Right lung (tissue), 5 donors: ENCODE results near the gene GDF10. TPM values are rescaled to one million over a fixed set of nuclear protein-coding genes. Genes with fewer than 3 reads are reported as not detected.
A peak's percentile ranks its signal among the peaks of the same experiment; 100 is the strongest.

ENCODE experiments used
- DNase-seq, 2 donors: peaks; one replicate each; pipeline ENCODE4 v3.0.0-alpha.2; 2013
- polyA plus RNA-seq, 5 donors: library from polyadenylated mRNA; unstranded; fragments of 120-200 nt; gene quantifications; one replicate each; pipeline versions ENCODE4 v1.2.1 to v1.2.3, GENCODE V29; 2013; ENCODE audit warnings: inconsistent platforms in 1 of 5, low replicate concordance in 1 of 5; ENCODE audit not compliant: insufficient read length in 5 of 5, insufficient read depth in 1 of 5

GDF10 gene
- polyA plus RNA-seq, 5 donors, result 92.5 to 166 (median 101) TPM

DNA sequence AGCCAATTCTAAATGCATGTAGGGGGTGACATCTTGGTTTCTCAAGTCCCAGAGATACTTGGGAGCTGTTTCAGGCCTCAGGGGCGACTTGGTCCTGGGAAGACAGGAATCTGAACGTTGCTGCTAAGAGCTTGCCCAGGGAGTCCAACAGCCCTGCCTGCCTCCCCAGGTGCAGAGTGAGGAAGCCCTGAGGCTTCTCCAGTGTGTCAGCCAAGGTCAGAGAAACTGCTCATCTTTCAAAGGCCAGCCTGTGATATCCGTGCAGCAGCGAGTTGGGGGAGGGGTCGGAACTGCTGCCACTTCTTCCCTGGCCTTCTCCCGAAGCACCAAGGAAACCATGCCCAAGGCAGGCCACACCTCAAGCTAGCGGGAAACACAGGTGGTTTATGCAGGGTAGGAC is 32.0 kb downstream of the GDF10 start:
- no peak for DNase-seq

DNA sequence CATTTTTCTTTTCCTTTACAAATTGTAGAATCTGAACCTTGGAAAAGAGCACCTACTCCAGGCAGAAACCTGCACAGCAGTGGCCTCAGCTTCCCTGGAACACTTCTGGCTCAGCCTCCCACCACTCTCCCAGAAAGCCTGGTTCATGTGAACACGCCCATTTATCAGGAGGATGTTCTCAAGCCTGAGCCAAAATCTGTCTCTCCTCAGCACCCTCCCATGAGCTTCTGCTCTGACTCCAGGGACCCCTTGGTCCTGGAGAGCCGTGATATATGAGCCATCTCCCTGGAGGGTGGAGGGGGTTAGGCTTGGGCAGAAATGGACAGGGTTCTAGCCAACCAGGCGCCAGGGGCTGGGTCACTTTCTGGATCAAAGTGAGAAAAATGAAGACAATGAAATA is 32.4 kb downstream of the GDF10 start:
- DNase-seq, result no peak

DNA sequence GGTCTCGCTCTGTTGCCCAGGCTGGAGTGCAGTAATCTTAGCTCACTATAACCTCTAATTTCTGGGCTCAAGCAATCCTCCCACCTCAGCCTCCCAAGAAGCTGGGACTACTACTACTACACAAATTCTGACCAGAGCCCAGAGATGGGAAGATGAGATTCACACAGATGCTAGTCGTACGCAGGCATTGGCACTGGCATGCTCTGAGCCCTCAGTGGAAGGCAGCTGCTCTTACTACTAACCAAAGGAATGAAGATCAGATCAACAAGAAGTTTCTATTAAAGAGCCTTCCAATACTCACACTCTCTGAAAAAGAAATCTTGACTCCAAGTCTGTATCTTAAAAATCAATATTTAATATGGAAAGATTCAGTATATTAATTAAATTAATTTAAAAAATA is 32.9 kb downstream of the GDF10 start:
- no peak for DNase-seq

DNA sequence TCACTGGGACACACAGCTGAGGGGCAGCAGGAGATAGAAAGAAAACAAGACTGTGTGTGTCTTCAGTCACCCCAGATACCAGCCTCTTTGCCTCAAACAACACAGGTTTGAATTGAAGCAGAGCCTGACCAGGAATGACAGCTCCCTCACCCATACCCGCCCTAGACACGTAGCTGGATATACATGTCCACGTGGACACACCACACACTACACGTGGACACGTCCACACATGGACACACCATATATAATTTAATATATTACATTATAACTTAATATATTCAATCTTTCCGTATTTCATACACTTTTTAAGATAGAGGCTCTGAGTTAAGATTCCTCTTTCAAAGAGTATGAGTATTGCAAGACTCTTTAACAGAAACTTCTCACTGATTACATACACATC is 33.5 kb downstream of the GDF10 start:
- DNase-seq, result no peak

DNA sequence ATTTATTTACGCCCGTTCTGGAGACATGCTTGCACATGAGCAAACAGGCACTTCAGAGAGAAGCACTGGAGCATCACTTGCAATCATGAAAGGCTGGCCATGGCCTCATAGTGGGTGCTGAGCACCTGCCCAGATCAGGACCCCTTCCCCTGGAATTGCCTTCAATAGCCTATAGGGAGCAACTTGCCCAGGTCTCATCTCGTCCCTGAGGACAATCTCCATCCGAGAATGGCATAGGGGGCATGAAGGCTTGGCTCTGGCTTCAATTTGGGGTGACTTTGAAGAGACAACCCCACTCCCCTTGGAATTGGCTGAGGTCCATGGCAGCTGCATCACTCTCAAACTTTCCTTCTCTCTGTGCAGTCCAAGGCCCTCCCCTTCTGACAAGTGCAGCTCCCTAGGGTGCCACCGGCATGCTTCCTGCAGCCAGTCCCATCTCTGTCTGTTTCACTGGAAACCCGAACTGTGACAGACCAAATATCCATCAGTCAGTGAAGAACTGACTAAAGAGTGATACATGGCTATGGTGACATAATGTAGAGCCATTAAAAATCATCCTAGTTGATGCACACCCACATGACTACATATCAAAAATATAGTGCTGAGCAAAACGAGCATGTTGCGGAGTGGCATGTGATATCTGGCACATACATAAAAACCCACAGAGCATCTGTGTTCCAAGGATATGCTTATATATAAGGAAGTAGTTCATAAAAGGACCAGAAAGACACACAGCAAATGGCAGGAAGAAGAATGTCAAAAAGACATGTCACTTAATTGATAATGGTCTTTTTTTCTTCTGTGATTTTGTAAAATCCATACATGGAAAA is 34.7 kb downstream of the GDF10 start:
- no peak for DNase-seq

DNA sequence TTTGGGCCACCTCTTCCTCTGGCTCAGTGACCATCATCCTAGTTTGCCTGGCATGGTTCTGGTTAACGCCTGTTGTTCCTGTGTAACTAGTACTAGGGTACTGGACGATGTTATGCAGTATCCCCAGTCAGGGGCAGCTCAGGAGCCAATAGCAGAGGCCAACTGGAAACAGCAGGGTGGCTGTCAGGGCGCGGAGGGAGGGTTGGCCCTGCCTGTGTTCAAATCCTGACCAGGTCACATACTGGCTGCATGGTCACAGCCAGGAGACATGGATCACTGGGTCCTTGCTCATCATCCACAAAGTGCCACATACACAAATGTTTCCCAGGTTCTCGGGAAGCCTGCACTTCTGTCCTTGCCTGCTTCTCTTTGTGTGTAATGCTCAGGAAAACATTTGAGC is 35.9 kb downstream of the GDF10 start:
- no peak for DNase-seq

DNA sequence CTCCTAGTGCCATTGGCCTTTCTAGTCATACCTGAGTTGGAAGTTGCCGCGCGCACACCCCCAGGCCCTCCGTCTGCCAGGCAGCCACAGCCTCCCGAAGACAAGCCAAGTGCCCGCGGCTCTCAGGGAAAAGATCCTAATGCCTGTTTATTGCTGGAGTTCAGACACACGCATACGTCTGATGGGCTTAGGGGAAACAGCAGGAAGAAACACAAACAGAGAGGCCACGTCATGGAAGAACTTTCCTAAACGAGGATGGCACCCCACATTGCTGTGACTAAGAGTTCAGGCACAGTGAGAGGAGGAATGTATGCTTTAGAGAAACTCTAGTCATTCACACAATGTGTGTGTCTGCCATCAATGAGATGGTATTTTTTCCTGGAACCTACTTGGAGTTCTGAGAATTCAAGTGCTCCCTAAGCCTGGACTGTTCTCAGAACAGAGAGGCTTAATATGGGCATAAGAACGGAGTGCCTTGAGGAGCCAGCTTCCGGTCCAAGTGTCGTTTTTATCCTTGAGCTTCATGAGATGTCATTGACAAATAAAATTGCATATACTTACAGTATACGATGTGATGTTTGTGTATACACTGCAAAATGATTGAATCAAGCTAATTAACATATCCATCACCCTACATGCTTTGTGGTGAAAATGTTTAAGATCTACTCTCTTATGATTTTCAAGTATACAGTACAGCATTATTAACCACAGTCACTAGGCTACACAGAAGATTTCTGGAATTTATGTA is 36.6 kb downstream of the GDF10 start:
- no peak for DNase-seq

DNA sequence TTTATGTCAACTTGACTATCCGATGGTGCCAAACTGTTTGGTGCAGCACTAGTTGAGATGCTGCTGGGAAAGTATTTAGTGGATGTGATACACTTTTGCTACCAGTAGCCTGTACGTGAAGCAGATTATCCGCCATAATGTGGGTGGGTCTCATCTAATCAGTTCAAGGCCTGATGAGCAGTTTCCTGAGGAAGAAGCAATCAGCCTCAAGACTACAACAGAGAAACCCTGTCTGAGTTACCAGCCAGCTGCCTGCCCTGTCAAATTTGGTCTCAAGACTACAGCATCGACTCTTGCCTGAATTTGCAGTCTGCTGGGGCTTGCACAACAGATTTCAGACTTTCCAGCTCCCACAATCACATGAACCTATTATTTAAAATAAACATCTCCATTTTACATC is 37.3 kb downstream of the GDF10 start:
- no peak for DNase-seq

DNA sequence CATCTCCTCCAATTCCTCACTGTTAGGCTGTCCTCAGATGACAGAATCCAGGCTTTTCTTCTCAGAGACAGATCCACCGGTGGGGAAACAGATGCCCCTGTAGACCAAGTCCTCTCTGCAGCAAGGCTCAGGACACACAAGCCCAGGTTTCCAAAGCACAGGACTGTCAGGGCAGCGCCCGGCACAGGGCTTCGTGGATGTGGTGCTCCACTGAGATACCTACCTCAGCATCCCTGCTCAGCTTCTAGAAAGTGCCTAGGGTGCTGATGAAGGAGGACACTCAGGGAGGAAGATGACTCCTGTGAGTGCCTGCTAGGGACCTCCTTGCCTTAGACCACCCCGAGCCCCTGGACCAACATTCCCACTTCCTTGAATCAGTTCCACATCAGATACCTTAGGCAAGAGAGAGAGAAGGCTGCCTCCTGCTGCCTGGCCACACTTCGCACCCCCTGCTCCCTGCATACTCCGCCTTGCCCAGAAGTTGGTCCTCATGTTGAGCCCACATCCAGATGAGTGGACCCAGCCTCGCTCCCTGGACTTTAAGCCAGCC is 39.3 kb downstream of the GDF10 start:
- DNase-seq, result no peak

DNA sequence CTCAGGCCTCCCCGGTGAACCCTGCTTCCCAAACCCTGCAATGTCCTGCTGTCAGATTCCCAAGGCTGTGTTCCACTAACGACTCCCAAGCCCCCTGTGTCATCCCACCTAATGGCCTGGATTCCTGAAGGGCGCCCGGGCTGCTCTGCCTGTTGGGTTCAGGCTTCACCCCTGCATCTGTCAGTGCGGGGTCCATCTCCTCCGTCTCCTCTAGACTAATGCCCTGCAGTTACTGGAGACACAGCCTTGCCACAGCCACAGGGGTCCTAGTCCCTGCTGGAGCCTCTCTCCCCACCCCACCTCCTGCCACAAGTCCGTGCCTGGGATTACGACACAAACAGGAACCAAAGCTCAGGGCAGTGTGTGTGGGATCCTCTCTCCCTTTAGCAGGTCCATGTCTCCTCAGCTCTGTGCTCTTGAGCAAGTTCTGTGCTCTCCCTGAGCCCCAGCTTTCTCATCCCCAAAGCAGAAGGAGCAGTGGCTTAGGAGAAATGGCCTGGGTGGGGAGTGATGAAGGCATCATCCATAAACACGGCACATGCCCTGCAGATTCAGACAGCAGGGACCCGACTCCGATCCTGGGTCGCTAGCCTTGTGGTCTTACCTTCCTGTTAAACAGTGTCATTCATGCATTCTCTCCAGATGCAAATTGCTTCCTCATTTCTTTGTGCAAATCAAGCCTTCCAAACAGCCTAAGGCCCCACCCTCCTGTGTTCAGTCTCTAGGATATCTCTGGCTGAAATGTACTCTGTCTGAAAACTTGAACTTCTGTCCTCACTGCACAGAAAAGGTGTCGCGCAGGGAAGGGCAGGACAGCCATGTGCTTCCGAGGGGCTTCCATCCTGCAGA is 40.0 kb downstream of the GDF10 start:
- DNase-seq, result no peak

DNA sequence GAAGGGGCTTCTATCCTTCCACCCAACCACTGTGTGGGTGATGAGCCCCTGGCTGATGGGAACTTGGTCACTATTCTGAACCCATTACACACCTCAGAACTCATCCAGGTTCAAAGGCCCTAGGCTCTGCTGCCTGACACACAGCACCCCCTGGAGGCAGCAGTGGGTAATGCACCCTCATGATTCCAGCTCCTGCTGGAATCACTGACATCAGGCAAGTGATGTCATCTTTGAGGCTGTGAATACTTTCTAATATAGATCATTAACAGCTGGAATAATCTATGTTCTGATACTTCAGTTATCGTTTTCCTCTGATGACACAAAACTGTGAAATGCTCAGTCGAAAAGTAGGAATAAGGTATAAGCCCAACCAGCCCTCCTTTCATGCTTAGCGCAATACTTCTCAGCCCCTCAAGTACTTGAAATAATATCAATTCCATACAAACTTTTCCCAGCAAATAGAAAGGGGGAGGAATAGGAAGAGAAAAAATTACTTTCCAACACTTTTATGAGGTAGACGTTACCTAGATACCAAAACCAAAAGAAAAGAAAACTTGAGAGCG is 40.7 kb downstream of the GDF10 start:
- peak; percentile 25 to 42 for DNase-seq

DNA sequence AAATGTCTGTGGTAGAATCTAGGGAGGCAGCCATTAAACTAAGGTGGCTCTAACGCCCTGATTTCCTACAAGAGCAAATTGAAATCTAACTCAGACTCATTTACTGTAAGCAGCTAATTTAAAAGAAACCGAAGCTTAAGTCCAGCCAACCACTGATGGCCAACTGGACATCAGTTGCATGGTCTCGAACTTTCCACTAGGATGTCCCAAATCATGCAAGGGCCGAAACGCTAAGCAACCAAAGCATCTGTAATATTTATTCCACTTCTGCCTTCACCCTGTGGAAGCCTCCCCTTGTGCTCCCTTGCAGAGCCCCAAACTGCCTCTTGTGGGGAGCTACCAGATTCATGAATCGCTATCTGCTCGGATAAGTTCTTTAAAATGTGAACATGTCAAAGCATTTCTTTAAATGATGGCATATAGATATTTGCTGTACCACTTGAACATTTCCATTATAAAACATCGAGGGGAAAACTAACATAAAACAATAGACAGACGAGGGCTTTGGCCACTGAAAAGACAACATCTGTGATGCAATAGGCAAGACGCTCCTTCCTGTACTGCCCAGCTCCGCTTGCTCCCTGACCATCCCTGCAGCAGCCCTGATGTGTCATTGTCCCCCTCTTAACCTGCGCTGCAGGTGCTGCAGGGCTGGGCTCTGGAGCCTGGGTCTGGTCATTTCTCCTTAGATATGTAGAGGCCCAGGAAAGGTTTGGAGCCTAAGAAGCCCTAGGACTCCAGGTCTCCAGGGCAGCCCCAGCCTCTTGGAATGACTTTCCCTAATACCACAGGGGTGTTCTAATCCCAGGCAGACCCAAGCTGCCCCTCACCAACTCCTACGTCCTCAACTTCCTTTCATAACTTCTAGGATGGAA is 45.2 kb downstream of the GDF10 start:
- no peak for DNase-seq

DNA sequence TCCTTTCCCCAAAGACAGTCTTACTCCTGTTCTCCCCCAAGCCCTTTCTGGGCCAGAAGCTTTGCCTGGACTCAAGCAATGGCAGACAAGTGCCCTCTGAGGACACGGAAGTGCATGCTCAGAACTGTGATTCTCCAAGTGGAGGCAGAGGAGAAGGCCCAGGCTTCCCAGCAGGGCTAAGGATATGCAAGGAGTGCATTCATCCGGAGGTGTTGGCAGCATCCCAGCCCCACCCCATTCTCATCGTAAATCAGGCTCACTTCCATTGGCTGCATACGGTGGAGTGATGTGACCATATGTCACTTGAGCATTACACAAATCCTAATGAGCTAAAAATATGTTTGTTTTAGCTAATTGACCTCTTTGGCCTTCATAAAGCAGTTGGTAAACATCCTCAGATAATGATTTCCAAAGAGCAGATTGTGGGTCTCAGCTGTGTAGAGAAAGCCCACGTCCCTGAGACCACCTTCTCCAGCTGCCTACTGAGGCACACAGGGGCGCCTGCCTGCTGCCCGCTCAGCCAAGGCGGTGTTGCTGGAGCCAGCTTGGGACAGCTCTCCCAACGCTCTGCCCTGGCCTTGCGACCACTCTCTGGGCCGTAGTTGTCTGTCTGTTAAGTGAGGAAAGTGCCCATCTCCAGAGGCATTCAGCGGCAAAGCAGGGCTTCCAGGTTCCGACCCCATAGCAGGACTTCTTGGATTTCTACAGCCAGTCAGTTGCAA is 46.7 kb downstream of the GDF10 start:
- DNase-seq, result no peak

DNA sequence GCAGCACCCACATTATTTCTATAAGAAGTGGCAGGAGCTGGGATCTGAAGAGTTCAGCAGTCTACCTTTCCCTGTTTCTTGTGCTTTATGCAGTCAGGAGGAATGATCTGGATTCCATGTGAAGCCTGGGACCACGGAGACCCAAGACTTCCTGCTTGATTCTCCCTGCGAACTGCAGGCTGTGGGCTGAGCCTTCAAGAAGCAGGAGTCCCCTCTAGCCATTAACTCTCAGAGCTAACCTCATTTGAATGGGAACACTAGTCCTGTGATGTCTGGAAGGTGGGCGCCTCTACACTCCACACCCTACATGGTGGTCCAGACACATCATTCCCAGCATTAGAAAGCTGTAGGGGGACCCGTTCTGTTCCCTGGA is 47.3 kb downstream of the GDF10 start:
- no peak for DNase-seq

DNA sequence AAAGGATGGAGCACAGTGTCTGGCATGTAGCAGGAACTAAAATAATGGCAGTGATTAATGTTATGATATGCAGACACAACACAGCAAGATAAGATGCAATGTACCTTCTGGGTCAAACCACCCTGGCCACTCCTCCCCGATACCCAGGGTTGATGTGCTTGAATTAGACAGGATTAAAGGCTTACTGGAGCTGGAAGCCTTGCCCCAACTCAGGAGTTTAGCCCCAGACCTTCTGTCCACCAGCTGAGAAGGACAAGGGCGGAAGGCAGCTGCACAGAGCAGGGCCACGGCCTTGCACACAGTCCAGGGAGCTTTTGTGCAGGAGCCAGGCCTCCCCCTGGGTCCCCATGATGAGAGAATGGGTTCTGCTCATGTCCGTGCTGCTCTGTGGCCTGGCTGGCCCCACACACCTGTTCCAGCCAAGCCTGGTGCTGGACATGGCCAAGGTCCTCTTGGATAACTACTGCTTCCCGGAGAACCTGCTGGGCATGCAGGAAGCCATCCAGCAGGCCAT is 48.2 kb downstream of the GDF10 start, which contains the start of gene RBP3:
Gene RBP3 (plus strand): TSS at position 226 of the 514 bp plus-strand sequence. CDS start 122 bp downstream, at position 348.
- no peak for DNase-seq

DNA sequence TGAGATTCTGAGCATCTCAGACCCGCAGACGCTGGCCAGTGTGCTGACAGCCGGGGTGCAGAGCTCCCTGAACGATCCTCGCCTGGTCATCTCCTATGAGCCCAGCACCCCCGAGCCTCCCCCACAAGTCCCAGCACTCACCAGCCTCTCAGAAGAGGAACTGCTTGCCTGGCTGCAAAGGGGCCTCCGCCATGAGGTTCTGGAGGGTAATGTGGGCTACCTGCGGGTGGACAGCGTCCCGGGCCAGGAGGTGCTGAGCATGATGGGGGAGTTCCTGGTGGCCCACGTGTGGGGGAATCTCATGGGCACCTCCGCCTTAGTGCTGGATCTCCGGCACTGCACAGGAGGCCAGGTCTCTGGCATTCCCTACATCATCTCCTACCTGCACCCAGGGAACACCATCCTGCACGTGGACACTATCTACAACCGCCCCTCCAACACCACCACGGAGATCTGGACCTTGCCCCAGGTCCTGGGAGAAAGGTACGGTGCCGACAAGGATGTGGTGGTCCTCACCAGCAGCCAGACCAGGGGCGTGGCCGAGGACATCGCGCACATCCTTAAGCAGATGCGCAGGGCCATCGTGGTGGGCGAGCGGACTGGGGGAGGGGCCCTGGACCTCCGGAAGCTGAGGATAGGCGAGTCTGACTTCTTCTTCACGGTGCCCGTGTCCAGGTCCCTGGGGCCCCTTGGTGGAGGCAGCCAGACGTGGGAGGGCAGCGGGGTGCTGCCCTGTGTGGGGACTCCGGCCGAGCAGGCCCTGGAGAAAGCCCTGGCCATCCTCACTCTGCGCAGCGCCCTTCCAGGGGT is 48.9 kb downstream of the GDF10 start:
- DNase-seq, result no peak

DNA sequence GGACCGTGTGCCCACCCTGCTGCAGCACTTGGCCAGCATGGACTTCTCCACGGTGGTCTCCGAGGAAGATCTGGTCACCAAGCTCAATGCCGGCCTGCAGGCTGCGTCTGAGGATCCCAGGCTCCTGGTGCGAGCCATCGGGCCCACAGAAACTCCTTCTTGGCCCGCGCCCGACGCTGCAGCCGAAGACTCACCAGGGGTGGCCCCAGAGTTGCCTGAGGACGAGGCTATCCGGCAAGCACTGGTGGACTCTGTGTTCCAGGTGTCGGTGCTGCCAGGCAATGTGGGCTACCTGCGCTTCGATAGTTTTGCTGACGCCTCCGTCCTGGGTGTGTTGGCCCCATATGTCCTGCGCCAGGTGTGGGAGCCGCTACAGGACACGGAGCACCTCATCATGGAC is 49.5 kb downstream of the GDF10 start:
- DNase-seq, result no peak

DNA sequence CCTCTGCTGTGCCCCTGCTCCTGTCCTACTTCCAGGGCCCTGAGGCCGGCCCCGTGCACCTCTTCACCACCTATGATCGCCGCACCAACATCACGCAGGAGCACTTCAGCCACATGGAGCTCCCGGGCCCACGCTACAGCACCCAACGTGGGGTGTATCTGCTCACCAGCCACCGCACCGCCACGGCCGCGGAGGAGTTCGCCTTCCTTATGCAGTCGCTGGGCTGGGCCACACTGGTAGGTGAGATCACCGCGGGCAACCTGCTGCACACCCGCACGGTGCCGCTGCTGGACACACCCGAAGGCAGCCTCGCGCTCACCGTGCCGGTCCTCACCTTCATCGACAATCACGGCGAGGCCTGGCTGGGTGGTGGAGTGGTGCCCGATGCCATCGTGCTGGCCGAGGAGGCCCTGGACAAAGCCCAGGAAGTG is 50.0 kb downstream of the GDF10 start:
- no peak for DNase-seq
